Measurements from ENCODE around the gene KCNH2.

The KCNH2 gene

GRCh38 chr7:150918378-150918777, 59.7 kb downstream of the KCNH2 start:
- TF ChIP-seq CTCF (conservative IDR thresholded peaks at IDR 0.05; ENCODE audit: low read depth) = no peak
- no peak overlapping the region for H3K27ac ChIP-seq
- no peak for DNase-seq (ENCODE audit: low spot score)
- ChIA-PET POLR2A (ENCODE audit: low non-redundant PET) (no interaction called here), CTCF (interaction anchor here (0.6 to 3.9 kb wide), 4 partner anchors 20 to 580 kb away, joined by 3 to 10 read pairs (median 3); no protein-coding TSS in a partner anchor)

GRCh38 chr7:150917969-150918368, 60.2 kb downstream of the KCNH2 start:
- no peak overlapping the region for H3K27ac ChIP-seq
- POLR2A ChIA-PET (ENCODE audit: low non-redundant PET) = no interaction called here
- DNase-seq (ENCODE audit: low spot score) = no peak
- CTCF ChIA-PET = interaction anchor here (0.6 to 0.7 kb wide), 2 partner anchors 20 to 82 kb away, joined by 3 read pairs; no protein-coding TSS in a partner anchor
- no peak for TF ChIP-seq CTCF (conservative IDR thresholded peaks at IDR 0.05; ENCODE audit: low read depth)

GRCh38 chr7:150916670-150917069, 61.5 kb downstream of the KCNH2 start:
- POLR2A ChIA-PET (ENCODE audit: low non-redundant PET) = no interaction called here
- CTCF ChIA-PET = interaction anchor here (0.6 kb wide), 1 partner anchor 1736 kb away, joined by 3 read pairs; no protein-coding TSS in a partner anchor
- H3K27ac ChIP-seq = no peak overlapping the region
- no peak for DNase-seq (ENCODE audit: low spot score)
- no peak for TF ChIP-seq CTCF (conservative IDR thresholded peaks at IDR 0.05; ENCODE audit: low read depth)

GRCh38 chr7:150914966-150915365, 63.2 kb downstream of the KCNH2 start:
- no peak for TF ChIP-seq CTCF (conservative IDR thresholded peaks at IDR 0.05; ENCODE audit: low read depth)
- POLR2A ChIA-PET (ENCODE audit: low non-redundant PET) = no interaction called here
- DNase-seq (ENCODE audit: low spot score) = no peak
- CTCF ChIA-PET = interaction anchor here (0.6 kb wide), 1 partner anchor 196 kb away, joined by 5 read pairs; no protein-coding TSS in a partner anchor
- no peak overlapping the region for H3K27ac ChIP-seq

GRCh38 chr7:150914196-150914595, 63.9 kb downstream of the KCNH2 start:
- ChIA-PET POLR2A (ENCODE audit: low non-redundant PET) (no interaction called here), CTCF (interaction anchor here (0.6 kb wide), 1 partner anchor 72 kb away, joined by 4 read pairs; no protein-coding TSS in a partner anchor)
- no peak for DNase-seq (ENCODE audit: low spot score)
- no peak for TF ChIP-seq CTCF (conservative IDR thresholded peaks at IDR 0.05; ENCODE audit: low read depth)
- no peak overlapping the region for H3K27ac ChIP-seq

- no peak for TF ChIP-seq CTCF (conservative IDR thresholded peaks at IDR 0.05; ENCODE audit: low read depth)
- POLR2A ChIA-PET (ENCODE audit: low non-redundant PET) = no interaction called here
- H3K27ac ChIP-seq = no peak overlapping the region
- CTCF ChIA-PET = interaction anchor here (0.9 kb wide), 1 partner anchor 96 kb away, joined by 3 read pairs; no protein-coding TSS in a partner anchor
- DNase-seq (ENCODE audit: low spot score) = no peak
These were observed 65.7 kb downstream of the KCNH2 start for GRCh38 chr7:150912427-150912826.
